Spinal cord (tissue), 10 donors: ENCODE results near the gene CDKN1A. TPM values are rescaled to one million over a fixed set of nuclear protein-coding genes. Genes with fewer than 3 reads are reported as not detected.

Experiments used
- DNase-seq, 6 donors: peaks; one replicate each; pipeline versions ENCODE4 v3.0.0 to v3.0.0-alpha.2; 2013 to 2015; ENCODE audit warnings: low spot score in 6 of 6, low read depth in 4 of 6
- H3K27ac ChIP-seq: one replicate; pipeline ENCODE4 v1.5.1; 2013; ENCODE audit warnings: low read depth, low read length, control low read depth
- H3K27me3 ChIP-seq: one replicate; pipeline ENCODE4 v1.6.1; 2013; ENCODE audit warnings: low read length; ENCODE audit not compliant: control insufficient read depth, insufficient read depth
- H3K36me3 ChIP-seq: one replicate; pipeline ENCODE4 v1.6.1; 2013; ENCODE audit warnings: low read length; ENCODE audit not compliant: control insufficient read depth, insufficient read depth
- H3K4me1 ChIP-seq: one replicate; pipeline ENCODE4 v1.6.1; 2013; ENCODE audit warnings: low read length; ENCODE audit not compliant: control insufficient read depth, insufficient read depth
- H3K4me3 ChIP-seq: one replicate; pipeline ENCODE4 v1.5.1; 2013; ENCODE audit warnings: low read depth, low read length, control low read depth
- H3K9me3 ChIP-seq: one replicate; pipeline ENCODE4 v1.6.1; 2013; ENCODE audit warnings: low read length; ENCODE audit not compliant: control insufficient read depth, insufficient read depth
- WGBS: methylation state at CpG from one replicate; pipeline ENCODE4 v1.1.5; 2013; ENCODE audit warnings: missing lambda C conversion rate; ENCODE audit not compliant: insufficient coverage; 5-methylcytosine and 5-hydroxymethylcytosine counted together
- polyA plus RNA-seq, 2 donors: library from polyadenylated mRNA; unstranded; fragments of 120-200 nt; gene quantifications; one replicate each; pipeline ENCODE4 v1.2.1, GENCODE V29; 2013; ENCODE audit not compliant: insufficient read length in 2 of 2
- total RNA-seq, 2 donors: library from RNA; depleted of rRNA in 1 of 2; stranded (reverse); fragments of 120-200 nt in 1 of 2; fragments of >200 nt in 1 of 2; gene quantifications; one replicate each; pipeline versions ENCODE4 v1.2.3 to v1.2.4, GENCODE V29; 2013 to 2014
- donor health status: healthy.

CDKN1A gene
- total and polyA plus RNA-seq, 4 donors: 9.1 to 10.6 (median 9.7) TPM

GRCh38 chr6:36655085-36655724 is 23.3 kb upstream of the CDKN1A start:
- 75% methylated on average over 1 of the region's 6 CpGs for WGBS
- no peak overlapping the region for H3K4me3 ChIP-seq
- H3K4me1 ChIP-seq: peaks cover 2% of the 10 kb centered on the region
- H3K9me3 ChIP-seq: no peaks in the 10 kb centered on the region
- peaks cover 3% of the 10 kb centered on the region for H3K27me3 ChIP-seq
- no peak for DNase-seq
- no peak overlapping the region for H3K27ac ChIP-seq
- no peaks in the 10 kb centered on the region for H3K36me3 ChIP-seq

DNA sequence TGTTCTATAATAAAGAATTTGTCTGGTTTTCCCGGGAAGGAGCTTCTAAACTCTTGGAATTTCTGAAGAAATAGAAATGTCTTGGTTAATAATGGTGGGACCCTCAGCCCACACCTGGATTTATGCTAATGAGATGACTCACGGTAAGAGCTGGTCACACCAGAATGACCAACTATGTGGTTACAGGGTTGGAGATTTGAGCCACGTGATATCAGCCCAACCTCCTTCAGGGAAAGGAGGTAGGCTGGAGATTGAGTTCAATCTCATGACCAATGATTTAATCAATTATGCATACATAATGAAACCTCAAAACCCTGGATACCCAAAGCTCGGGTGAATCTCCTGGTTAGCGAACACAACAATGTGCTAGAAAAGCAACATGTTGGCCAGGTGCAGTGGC is 22.1 kb upstream of the CDKN1A start:
- peaks cover 8% of the 10 kb centered on the region for H3K27me3 ChIP-seq
- no peak for DNase-seq
- peaks cover 11% of the 10 kb centered on the region for H3K4me1 ChIP-seq
- no peak overlapping the region for H3K4me3 ChIP-seq
- no peak overlapping the region for H3K27ac ChIP-seq
- H3K9me3 ChIP-seq: no peaks in the 10 kb centered on the region
- no peaks in the 10 kb centered on the region for H3K36me3 ChIP-seq
- no CpG with 5 or more reads among the region's 5 CpGs for WGBS

DNA sequence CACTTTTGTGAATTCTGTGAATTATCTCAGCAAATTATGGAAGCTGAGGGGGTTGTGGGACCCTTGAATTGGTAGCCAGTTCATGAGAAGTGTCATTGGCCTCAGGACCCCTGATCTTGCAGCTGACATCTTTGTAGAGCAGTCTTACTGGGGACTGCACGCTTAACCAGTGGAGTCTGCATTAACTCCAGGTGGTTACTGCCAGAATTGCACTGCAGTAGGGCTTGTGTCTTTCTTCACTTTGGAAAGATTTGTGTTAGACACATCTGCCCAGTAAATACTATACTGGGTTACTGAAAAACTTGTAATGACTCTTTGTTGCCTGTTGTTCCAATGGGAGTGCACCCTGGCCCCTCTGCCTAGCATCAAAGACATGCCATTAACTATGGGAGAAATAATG is 21.2 kb upstream of the CDKN1A start:
- H3K36me3 ChIP-seq: no peaks in the 10 kb centered on the region
- 100% methylated on average over 1 of the region's 1 CpG for WGBS
- H3K27me3 ChIP-seq: peaks cover 8% of the 10 kb centered on the region
- DNase-seq: no peak
- H3K27ac ChIP-seq: no peak overlapping the region
- no peak overlapping the region for H3K4me3 ChIP-seq
- H3K9me3 ChIP-seq: no peaks in the 10 kb centered on the region
- peaks cover 11% of the 10 kb centered on the region for H3K4me1 ChIP-seq

GRCh38 chr6:36657942-36658544 is 20.5 kb upstream of the CDKN1A start:
- no peak overlapping the region for H3K27ac ChIP-seq
- H3K9me3 ChIP-seq: no peaks in the 10 kb centered on the region
- no peak for DNase-seq
- no CpG with 5 or more reads among the region's 1 CpG for WGBS
- H3K4me3 ChIP-seq: no peak overlapping the region
- H3K27me3 ChIP-seq: peaks cover 8% of the 10 kb centered on the region
- no peaks in the 10 kb centered on the region for H3K36me3 ChIP-seq
- H3K4me1 ChIP-seq: peaks cover 11% of the 10 kb centered on the region

DNA sequence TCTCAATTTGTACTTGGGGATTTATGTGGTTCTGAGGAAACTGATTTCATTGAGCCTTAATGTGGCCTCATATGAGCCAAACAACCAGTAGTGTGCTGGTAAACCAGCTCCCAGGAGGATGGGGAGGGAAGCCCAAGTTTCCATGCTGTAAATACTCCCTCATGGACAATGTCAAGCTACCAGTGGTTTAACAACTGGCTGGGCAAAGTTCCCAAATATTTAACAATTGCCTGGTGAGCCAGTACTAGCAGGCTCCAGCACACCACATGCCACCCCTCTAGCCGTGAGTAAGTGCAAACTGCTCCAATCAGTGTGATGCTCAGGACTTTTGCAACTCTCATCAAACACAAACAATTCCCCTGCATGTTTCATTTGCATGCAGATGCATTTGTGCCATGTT is 19.2 kb upstream of the CDKN1A start:
- Histone ChIP-seq H3K36me3 (no peaks in the 10 kb centered on the region), H3K4me1 (peaks cover 11% of the 10 kb centered on the region), H3K4me3 (no peak overlapping the region), H3K9me3 (no peaks in the 10 kb centered on the region), H3K27me3 (peaks cover 8% of the 10 kb centered on the region), H3K27ac (no peak overlapping the region)
- 33% methylated on average over 1 of the region's 1 CpG for WGBS
- peak in 1 of 6 donors; percentile 81 for DNase-seq

GRCh38 chr6:36660771-36661471 is 17.6 kb upstream of the CDKN1A start:
- H3K4me3 ChIP-seq: peak overlapping the region; percentile 10
- no peaks in the 10 kb centered on the region for H3K9me3 ChIP-seq
- 11% methylated on average over 44 of the region's 44 CpGs for WGBS
- peaks cover 11% of the 10 kb centered on the region for H3K4me1 ChIP-seq
- no peak overlapping the region for H3K27ac ChIP-seq
- peaks cover 8% of the 10 kb centered on the region for H3K27me3 ChIP-seq
- H3K36me3 ChIP-seq: no peaks in the 10 kb centered on the region
- DNase-seq: peak in 2 of 6 donors; percentile 71 to 84

- Histone ChIP-seq H3K27me3 (peaks cover 8% of the 10 kb centered on the region), H3K4me3 (no peak overlapping the region), H3K36me3 (no peaks in the 10 kb centered on the region), H3K27ac (no peak overlapping the region), H3K9me3 (no peaks in the 10 kb centered on the region), H3K4me1 (peaks cover 21% of the 10 kb centered on the region)
- 67% methylated on average over 2 of the region's 5 CpGs for WGBS
- DNase-seq: no peak
These were observed 16.1 kb upstream of the CDKN1A start for GRCh38 chr6:36662380-36662779.

DNA sequence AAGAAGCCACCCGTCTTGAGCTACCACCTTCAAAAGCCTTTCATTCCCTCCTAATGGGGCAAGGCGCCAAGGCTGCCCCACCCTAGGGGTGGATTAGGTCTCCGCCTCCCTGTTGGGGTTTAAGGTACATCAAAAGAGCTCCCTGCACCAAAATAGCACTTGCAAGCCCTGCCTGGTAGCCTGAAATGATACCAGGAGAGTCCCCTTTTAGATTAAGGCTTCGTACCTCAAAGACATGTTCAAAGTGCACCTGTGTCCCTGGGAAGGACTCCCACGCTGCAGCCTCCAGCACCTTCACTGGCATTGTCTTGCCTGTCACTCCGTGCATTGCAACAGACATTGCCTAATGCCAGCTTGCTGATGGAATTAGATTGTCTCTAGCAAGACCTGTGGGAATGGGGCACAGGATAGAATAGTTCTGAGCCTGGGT is 15.7 kb upstream of the CDKN1A start:
- Histone ChIP-seq H3K4me3 (no peak overlapping the region), H3K4me1 (peaks cover 21% of the 10 kb centered on the region)
- WGBS: 71% methylated on average over 5 of the region's 6 CpGs

GRCh38 chr6:36663504-36664446 is 14.7 kb upstream of the CDKN1A start:
- Histone ChIP-seq H3K27ac (no peak overlapping the region), H3K27me3 (peaks cover 8% of the 10 kb centered on the region), H3K4me3 (no peak overlapping the region), H3K9me3 (no peaks in the 10 kb centered on the region), H3K4me1 (peaks cover 21% of the 10 kb centered on the region), H3K36me3 (no peaks in the 10 kb centered on the region)
- 100% methylated on average over 1 of the region's 4 CpGs for WGBS
- no peak for DNase-seq

More for the DNA sequence above, 15.7 kb upstream of the CDKN1A start:
- Histone ChIP-seq H3K27ac (no peak overlapping the region), H3K9me3 (no peaks in the 10 kb centered on the region), H3K36me3 (no peaks in the 10 kb centered on the region), H3K27me3 (peaks cover 8% of the 10 kb centered on the region)
- DNase-seq: no peak
